Articular chondrocyte of knee joint (primary cell): ENCODE data around the gene GFER. TPM values are rescaled to one million over a fixed set of nuclear protein-coding genes. Genes with fewer than 3 reads are reported as not detected.

Experiments used
- small RNA-seq: library from RNA; depleted of rRNA; stranded (forward); fragments of <200 nt; gene quantifications from one replicate; pipeline ENCODE3, GENCODE V24; 2012
- total RNA-seq: library from RNA; depleted of rRNA; stranded (reverse); fragments of >200 nt; gene quantifications from 2 replicates; pipeline ENCODE4 v1.2.3, GENCODE V29; 2012

GFER gene
- 9.2 and 12.5 TPM in 2 replicates for total RNA-seq

DNA sequence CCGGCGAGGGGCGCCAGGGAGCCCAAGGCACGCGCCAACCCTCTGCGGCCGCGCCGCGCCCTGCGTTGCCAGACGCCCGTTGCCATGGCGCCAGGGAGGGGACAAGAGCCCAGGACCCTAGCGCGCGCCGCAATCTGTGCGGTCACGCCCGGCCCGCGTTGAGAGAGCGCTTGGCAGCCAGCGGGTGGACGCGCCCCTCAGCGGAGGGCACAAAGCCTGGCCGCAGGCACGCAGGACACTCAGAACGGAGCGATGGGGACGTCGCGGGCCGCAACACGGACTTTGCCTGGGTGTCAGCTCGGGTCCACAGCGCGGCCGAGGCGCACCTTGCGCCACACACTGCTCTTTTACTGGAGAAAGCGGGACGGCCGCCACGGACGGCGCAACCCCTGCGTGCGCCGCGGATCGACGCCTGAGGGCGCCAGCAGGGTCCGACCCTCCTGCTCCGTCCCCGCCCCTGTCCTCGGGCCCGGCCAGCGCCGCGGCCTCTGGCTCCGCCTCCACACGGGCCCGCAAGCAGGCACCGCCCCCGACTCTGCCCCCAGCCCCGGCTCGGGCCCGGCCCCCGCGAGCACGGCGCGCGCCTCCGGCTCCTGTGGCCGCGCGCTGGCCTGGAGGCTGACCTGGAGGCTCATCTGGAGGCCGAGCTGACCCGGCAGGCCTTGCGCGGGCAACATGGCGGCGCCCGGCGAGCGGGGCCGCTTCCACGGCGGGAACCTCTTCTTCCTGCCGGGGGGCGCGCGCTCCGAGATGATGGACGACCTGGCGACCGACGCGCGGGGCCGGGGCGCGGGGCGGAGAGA, at the start of gene GFER:
Gene GFER, plus strand, starts transcription at position 650 of the 803 bp plus-strand sequence. Its CDS starts 26 bp downstream, at position 676.

DNA sequence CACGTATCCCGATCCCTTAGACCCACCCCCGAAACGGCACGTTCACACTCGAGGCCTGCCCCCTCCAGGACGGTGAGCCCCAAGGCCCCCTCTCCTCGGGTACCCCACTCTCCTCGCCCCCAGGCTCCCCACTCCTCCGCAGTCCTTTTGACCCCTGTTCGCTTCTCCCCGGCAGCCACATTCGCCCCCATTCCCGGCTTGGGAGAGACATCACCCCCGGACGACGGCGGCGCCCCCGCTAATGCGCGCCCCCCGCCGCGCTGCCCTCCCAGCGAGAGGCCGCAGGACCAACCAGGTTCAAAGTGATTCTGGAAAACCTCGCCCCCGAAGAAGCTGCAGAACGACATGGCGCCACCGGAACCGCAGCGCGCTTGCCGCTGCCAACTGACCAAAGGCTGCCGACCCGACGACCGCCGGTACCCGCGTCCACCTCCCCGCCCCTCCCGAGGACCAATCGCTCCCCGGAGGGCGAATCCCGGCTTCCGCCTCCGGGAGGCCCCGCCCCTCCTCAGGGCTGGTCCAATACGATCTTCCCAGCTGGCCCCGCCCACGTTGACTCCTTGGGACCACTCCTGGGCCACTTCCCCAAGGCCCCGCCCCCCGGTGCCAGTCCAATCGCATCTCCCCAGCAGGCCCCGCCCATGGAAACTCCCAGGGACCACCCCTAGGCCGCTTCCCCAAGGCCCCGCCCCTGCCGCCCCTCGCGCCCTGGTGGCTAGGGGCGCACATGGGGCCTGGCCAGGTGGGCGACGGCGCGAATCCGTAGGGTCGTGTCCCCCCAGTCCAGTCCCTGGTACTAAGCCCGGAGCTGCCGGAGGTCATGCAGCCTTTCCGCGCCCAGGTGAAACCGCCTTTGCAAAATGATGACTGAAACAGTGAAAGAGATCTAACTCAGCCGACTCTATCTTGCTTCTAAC, 40.9 kb upstream of the GFER start, which contains the start of gene MSRB1:
Gene MSRB1, minus strand, starts transcription at position 390 of the 917 bp plus-strand sequence. Its CDS starts 43 bp downstream, at position 347.

DNA sequence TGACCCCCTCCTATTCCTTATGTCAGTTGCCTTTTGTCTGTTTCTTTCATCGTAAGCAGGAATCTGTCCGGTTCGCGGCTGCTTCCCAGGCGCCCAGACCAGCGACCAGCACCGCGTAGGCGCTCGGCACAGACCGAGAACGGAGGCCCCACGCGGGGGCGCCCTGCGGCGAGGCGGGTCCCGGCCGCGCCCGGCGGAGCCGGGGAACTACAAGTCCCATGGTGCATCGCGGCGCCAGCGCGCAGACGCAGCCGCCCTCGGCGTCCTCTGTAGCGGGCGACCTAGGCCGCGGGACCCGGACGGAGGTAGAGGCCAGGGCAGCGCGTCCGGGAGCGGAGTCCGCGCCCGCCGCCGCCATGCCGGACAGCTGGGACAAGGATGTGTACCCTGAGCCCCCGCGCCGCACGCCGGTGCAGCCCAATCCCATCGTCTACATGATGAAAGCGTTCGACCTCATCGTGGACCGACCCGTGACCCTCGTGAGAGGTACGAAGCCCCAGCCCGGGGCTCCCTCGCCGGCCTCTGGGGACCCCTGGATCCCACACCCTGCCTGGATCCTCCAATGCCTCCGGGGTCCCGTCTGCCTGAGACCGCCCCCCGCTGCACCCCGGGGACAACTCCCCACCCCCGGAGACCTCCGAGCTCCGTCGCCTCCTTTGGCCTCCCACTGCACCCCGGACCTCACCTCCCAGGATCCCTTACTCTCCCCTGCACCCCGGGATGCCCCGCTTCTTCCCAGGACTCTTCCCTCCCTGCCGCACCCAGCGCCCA, 24.5 kb upstream of the GFER start, which contains the start of gene NDUFB10:
Gene NDUFB10, plus strand, starts transcription at position 270 of the 771 bp plus-strand sequence. Its CDS starts 87 bp downstream, at position 357.

DNA sequence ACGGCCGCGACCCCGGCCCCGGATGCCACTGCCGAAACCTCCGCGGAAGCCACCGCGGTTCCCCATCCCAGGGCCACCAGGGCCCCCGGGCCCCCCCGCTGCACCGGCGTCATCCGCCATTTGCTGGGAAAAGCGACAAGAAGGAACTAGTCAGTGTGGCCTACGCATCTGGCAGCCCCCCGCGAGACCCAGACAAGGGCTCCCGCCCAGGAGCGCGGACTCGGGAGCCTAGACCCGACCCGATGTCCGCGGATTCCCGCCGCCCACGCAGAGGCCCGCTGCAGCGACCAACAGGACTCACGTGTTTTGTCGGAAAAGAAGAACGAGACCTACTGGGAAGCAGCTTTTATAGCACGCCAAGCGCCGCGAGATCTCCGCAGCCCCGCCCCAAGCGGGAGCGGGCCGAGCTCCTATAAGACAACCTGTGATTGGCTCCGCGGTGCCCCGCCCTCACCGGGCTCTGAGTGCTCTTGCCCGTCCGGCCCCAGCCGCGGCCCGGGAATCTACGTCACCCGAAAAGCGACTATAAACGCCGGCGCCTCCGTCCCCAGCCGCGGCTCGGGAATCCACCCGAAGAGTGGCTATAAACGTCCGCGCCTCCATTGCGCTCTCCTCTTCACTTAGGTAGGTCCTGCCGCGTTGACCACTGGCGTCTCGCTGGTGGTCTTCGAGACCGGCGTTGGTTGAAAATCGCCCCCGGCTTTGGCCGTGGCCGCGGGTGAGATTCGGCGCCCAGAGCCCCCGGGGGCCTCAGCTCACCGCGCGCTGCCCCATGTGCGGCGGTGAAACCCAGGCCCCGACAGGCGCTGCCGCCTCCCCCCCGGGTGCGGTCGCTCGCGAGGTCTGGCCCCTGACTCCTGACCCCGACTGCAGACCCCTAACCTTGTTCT, 19.2 kb upstream of the GFER start, which contains the start of gene RPS2:
Gene RPS2, minus strand, starts transcription at position 321 of the 890 bp plus-strand sequence. Its CDS starts 201 bp downstream, at position 120.

DNA sequence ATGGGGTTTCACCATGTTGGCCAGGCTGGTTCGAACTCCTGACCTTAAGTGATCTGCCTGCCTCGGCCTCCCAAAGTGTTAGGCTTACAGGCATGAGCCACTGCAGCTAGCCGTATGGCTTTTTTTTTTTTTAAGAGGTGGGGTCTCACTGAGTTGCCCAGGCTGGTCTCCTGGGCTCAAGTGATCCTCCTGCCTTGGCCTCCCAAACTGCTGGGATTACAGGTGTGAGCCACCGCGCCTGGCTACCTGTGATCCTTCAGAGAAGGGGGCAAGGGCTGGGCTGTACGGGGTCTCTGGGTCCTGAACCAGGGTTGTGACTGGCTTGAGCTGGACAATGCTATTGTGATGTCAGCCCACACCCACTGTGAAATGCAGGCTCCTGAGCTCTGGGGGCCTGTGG, 17.5 kb upstream of the GFER start, which contains the start of gene RNF151:
Gene RNF151, plus strand, starts transcription at position 397 of the 400 bp plus-strand sequence. CDS start 26 bp downstream, outside the sequence.

DNA sequence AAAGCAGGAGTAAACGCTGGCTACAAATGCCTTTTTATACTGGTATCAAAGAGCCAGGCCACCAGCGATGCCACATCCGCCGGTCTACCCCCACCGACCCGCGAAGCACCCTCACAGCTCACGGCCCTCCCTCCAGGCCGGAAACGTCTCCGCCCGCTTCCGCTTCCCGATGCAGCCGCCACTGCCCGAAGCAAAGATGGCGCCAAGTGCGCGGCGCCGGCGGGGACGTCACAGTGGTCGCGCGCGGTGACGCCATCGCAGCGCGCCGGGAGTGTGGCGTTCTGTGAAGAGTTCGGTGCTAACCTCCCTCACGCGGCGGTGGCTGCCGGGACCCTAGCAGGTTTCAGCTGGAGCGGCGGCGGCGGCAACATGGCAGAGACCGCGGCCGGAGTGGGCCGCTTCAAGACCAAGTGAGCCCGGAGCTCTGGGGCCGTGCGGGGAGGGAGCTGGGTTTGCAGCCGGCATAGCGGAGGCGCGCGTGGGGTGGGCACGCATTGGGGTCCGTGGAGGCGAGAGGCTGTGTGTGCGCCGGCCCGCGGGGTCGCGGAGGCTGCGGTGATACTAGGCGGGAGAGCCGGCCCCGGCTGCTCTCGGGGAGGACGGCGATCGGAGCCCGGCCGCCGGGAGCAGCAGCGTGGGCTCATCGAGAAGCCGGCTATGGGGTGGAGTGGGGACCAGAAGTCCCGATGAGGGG, 12.1 kb upstream of the GFER start, which contains the start of gene TBL3:
Gene TBL3, plus strand, starts transcription at position 258 of the 694 bp plus-strand sequence. Its CDS starts 112 bp downstream, at position 370.

DNA sequence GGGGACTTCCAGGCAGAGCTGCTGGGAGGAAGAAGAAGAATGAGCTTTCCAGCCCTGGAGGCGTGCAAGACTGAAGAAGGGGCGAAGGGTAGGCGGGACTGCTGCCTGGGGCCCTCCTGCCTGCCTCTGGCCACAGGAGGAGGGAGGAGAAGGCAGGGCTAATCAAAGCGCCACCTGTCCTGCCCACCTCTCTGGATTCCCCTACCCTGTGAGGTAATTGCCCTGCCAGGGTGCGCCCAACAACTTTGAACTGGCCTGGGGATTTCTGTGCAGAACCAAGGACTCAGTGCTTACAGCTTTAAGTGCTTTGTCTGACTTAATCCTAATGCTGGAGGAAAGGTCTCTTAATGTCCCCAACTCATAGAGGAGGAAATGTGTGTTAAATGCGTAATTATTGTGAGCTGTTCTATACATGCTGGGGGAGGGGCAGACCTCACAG, 2.6 kb upstream of the GFER start, which contains the start of gene NOXO1:
Gene NOXO1, minus strand, starts transcription at position 72 of the 439 bp plus-strand sequence. CDS start 290 bp downstream, outside the sequence.

DNA sequence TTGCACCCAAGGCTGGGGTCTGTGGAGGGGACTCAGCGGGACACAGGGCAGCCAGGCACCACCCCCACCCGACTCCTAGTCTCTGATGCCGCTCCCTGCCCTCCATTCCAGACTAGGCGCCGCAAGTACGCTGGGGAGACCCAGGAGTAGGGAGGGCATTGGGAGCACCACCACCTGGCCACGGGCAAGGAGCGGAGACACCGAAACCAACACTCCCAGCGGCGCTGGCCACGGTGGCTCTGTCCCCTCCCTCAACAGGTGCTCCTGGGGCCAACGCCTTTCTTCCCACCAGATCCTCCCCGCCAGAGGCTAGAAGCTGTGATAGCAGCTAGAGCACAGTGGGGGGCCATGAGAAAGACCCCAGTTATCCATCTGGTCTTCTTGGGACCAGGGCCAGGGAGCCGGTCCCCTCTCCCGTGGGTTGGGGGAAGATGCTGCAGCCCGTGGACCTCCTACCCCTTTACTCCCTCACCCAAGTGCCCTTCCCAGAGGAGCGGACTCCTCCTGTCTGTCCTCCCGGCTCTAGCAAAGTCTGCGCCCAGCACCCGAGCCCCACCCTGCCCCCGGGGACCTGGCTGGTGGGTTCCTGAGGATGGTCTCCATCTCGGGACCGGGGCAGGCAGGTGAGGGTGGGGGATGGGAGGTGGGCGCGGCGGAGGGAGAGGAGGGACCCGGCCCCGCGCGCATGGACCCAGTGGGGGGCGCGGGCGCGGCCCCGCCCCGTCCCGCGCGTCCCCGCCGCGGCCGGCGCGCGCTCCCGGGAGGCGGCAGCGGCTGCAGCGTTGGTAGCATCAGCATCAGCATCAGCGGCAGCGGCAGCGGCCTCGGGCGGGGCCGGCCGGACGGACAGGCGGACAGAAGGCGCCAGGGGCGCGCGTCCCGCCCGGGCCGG, 5.5 kb downstream of the GFER start, which contains the start of gene SYNGR3:
Gene SYNGR3, plus strand, starts transcription at position 762 of the 892 bp plus-strand sequence. CDS start 133 bp downstream, outside the sequence.

DNA sequence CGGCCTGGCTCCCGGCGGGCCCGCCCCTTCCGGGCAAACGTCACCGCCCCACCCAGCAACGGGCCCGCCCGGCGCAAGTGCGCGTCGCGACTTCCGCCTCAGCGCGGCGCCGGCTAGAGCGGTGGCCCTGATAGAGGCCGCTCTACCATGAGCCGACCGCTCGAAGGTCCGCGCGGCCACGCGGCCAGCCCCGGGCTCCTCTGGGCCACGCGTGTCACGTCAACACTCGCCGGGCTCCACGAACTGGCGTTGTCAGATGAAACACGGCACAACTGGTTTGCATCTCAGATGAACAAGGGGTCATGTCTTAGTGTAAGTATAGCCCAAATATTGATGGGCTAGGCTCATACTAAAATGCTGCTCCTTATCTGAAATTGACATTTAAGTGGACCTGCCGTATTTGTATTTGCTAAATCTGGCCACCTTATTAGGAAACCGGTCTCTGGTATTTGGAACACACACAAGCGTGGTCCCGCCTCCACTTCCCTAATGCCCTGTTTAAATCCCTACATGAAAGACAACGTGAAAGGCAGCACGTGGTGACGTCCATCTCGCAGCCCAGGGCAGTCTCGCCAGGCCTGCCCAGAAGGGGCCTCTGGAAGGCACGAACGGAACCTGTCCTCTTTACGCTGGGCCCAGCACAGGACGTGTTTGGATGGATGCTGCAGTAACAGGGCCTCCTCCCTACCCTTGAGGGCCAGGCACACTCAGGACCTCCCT, 26.0 kb downstream of the GFER start, which contains the start of gene ZNF598:
Gene ZNF598, minus strand, starts transcription at position 31 of the 720 bp plus-strand sequence.

DNA sequence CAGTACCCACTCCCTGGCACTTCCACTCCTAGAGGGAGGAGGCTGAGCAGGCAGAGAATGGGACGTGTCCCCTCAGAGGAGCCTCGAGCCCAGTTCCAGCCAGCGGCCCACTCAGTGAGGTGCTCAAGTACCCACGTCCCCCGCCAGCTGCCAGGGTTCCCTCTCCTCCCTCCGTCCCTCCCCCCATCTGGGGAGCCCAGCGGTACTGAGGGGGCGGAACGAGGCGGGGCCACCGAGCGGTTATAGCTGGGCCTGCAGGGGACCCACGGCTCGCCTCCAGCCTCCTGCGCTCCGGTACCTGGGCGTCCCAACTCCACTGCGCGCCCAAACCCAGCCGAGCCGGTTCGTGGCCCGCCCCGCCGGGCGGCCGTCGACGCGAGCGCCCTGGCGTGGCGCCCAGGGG, 35.5 kb downstream of the GFER start, which contains the start of gene NPW:
Gene NPW, plus strand, starts transcription at position 268 of the 403 bp plus-strand sequence.

DNA sequence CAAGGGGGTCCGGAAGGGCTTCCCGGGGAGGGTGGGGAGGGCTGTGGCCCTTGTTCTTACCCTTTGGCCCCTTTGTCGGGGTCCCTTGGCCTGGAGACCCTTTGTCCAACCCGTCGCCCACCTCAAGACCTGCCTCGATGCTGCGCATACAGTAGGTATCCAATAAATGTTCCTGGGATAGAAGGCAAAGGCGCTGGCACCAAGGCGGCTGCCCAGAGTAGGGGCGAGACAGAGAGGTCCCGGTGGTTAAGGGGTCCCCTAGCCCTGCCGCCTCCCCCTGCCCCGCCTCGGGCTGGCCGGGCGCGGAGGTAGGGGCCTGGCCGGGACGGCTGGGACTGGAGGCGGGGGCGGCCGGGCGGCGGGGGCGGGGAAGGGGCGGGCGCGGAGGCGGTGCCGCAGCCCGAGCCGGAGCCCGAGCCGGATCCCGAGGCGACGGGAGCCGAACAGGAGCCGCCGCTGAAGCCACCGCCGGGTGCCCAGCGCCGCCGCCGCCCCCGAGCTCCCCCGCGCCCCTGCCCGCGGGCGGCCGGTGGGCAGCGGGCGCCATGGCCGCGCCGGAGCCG, 42.5 kb downstream of the GFER start, which contains the start of gene NHERF2:
Gene NHERF2, plus strand, starts transcription at position 442 of the 563 bp plus-strand sequence. Its CDS starts 104 bp downstream, at position 546.

Small RNA genes within 50 kb of the gene (small RNA-seq; reads per million reads assigned to genes)
- gene AC005363.2 (not detected), gene RN7SL219P (not detected), gene SNORA10 (not detected), gene SNORA64 (not detected)

Other genes with a start within 250 kb of the GFER start
- gene NME3, start 212.7 kb upstream of the GFER start, total RNA-seq, result 21.7 and 29.3 TPM in 2 replicates
- 8.6 and 9.0 TPM in 2 replicates for gene EME2, start 211.4 kb upstream of the GFER start, total RNA-seq
- gene MRPS34, start 211.1 kb upstream of the GFER start, total RNA-seq, result 36.3 and 42.9 TPM in 2 replicates
- gene SPSB3, start 201.6 kb upstream of the GFER start, total RNA-seq, result 17.4 and 18.9 TPM in 2 replicates
- gene NUBP2, start 201.2 kb upstream of the GFER start, total RNA-seq, result 43.9 and 44.4 TPM in 2 replicates
- gene IGFALS, start 190.5 kb upstream of the GFER start, total RNA-seq, result 0.11 TPM in 1 of 2 replicates, not detected in the other
- 14.3 and 23.7 TPM in 2 replicates for gene HAGH, start 157.4 kb upstream of the GFER start, total RNA-seq
- gene FAHD1, start 157.0 kb upstream of the GFER start, total RNA-seq, result 28.1 and 49.4 TPM in 2 replicates
- 0.32 and 0.39 TPM in 2 replicates for gene MEIOB, start 112.0 kb upstream of the GFER start, total RNA-seq
- not detected in 2 replicates for gene HS3ST6, start 65.8 kb upstream of the GFER start, total RNA-seq
- 13.5 and 17.8 TPM in 2 replicates for gene MSRB1, start 41.0 kb upstream of the GFER start, total RNA-seq
- not detected in 2 replicates for gene RPL3L, start 29.5 kb upstream of the GFER start, total RNA-seq
- 97.7 and 108 TPM in 2 replicates for gene NDUFB10, start 24.7 kb upstream of the GFER start, total RNA-seq
- gene RPS2, start 19.4 kb upstream of the GFER start, total RNA-seq, result 1,674 and 2,243 TPM in 2 replicates
- gene RNF151, start 17.3 kb upstream of the GFER start, total RNA-seq, result not detected in 2 replicates
- gene TBL3, start 12.1 kb upstream of the GFER start, total RNA-seq, result 17.5 and 19.1 TPM in 2 replicates
- not detected in 2 replicates for gene NOXO1, start 2.7 kb upstream of the GFER start, total RNA-seq
- 0.26 and 0.76 TPM in 2 replicates for gene SYNGR3, start 5.8 kb downstream of the GFER start, total RNA-seq
- gene ZNF598, start 25.6 kb downstream of the GFER start, total RNA-seq, result 13.7 and 15.0 TPM in 2 replicates
- 0.39 and 0.65 TPM in 2 replicates for gene NPW, start 35.6 kb downstream of the GFER start, total RNA-seq
- gene NHERF2, start 42.7 kb downstream of the GFER start, total RNA-seq, result 24.3 and 40.4 TPM in 2 replicates
- gene NTHL1, start 63.6 kb downstream of the GFER start, total RNA-seq, result 15.5 and 16.2 TPM in 2 replicates
- gene TSC2, start 63.8 kb downstream of the GFER start, total RNA-seq, result 49.2 and 59.6 TPM in 2 replicates
- 95.7 and 99.2 TPM in 2 replicates for gene PKD1, start 151.7 kb downstream of the GFER start, total RNA-seq
- 0.65 and 0.86 TPM in 2 replicates for gene RAB26, start 164.4 kb downstream of the GFER start, total RNA-seq
- gene TRAF7, start 171.6 kb downstream of the GFER start, total RNA-seq, result 39.1 and 48.7 TPM in 2 replicates
- gene CASKIN1, start 212.4 kb downstream of the GFER start, total RNA-seq, result under 0.01 TPM in 2 replicates
- gene MLST8, start 221.3 kb downstream of the GFER start, total RNA-seq, result 28.4 and 34.1 TPM in 2 replicates
- 0.22 and 0.91 TPM in 2 replicates for gene BRICD5, start 226.7 kb downstream of the GFER start, total RNA-seq
- gene PGP, start 230.6 kb downstream of the GFER start, total RNA-seq, result 5.7 and 6.1 TPM in 2 replicates
- 16.1 and 18.6 TPM in 2 replicates for gene E4F1, start 239.4 kb downstream of the GFER start, total RNA-seq